Measurements from ENCODE around the gene TMEM254.
"Not testable (repeated sequence)": the region's sequence is repeated elsewhere in the genome, so short reads cannot be mapped to it uniquely, and the experiment has no call there.

Gene TMEM254

GRCh38 chr10:80077869-80078447 lies 507 bp upstream of the TMEM254 start:
- no peak for DNase-seq

- no peak for DNase-seq
Observed at GRCh38 chr10:80079312-80079719, 851 bp downstream of the TMEM254 start.

GRCh38 chr10:80081026-80081425 lies 2.6 kb downstream of the TMEM254 start:
- no peak for DNase-seq

- no peak for DNase-seq
Observed at GRCh38 chr10:80081801-80082750, 3.6 kb downstream of the TMEM254 start.

- DNase-seq, result no peak
Observed at GRCh38 chr10:80090121-80090520, 11.7 kb downstream of the TMEM254 start.

- DNase-seq, result no peak
Observed at GRCh38 chr10:80094231-80094630, 15.8 kb downstream of the TMEM254 start.

GRCh38 chr10:80098272-80098671 lies 19.8 kb downstream of the TMEM254 start:
- DNase-seq, result not testable (repeated sequence)

GRCh38 chr10:80099295-80099694 lies 20.8 kb downstream of the TMEM254 start:
- DNase-seq, result not testable (repeated sequence)

GRCh38 chr10:80100116-80100515 lies 21.7 kb downstream of the TMEM254 start:
- no peak for DNase-seq

GRCh38 chr10:80100861-80101695 lies 22.6 kb downstream of the TMEM254 start:
- DNase-seq, result no peak

- no peak for DNase-seq
Observed at GRCh38 chr10:80104066-80104926, 25.8 kb downstream of the TMEM254 start.

GRCh38 chr10:80108576-80109239 lies 30.2 kb downstream of the TMEM254 start:
- DNase-seq, result no peak

- no peak for DNase-seq
Observed at GRCh38 chr10:80110986-80111385, 32.5 kb downstream of the TMEM254 start.

GRCh38 chr10:80118669-80119068 lies 40.2 kb downstream of the TMEM254 start:
- no peak for DNase-seq

GRCh38 chr10:80122110-80122710 lies 43.7 kb downstream of the TMEM254 start:
- DNase-seq, result no peak

- DNase-seq, result no peak
Observed at GRCh38 chr10:80122746-80123145, 44.3 kb downstream of the TMEM254 start.

GRCh38 chr10:80126876-80127275 lies 48.4 kb downstream of the TMEM254 start:
- DNase-seq, result no peak

- DNase-seq, result no peak
Observed at GRCh38 chr10:80131499-80131901, 53.0 kb downstream of the TMEM254 start.

GRCh38 chr10:80132299-80133139 lies 54.1 kb downstream of the TMEM254 start, which contains the start of gene PLAC9:
PLAC9 (plus strand) TSS chr10:80132730; CDS start chr10:80132763, 33 bp downstream.
- DNase-seq, result no peak

- no peak for DNase-seq
Observed at GRCh38 chr10:80133206-80133605, 54.7 kb downstream of the TMEM254 start.
